ENCODE measurements around the gene CCDC134. TPM values are rescaled to one million over a fixed set of nuclear protein-coding genes. Genes with fewer than 3 reads are reported as not detected.

The CCDC134 gene
- total and polyA plus RNA-seq, 9 of the 15 experiments (the other 6 are each of a cell fraction or from before 2014, with no cell fraction given): 0.56 to 11.9 (median 5.3) TPM

DNA sequence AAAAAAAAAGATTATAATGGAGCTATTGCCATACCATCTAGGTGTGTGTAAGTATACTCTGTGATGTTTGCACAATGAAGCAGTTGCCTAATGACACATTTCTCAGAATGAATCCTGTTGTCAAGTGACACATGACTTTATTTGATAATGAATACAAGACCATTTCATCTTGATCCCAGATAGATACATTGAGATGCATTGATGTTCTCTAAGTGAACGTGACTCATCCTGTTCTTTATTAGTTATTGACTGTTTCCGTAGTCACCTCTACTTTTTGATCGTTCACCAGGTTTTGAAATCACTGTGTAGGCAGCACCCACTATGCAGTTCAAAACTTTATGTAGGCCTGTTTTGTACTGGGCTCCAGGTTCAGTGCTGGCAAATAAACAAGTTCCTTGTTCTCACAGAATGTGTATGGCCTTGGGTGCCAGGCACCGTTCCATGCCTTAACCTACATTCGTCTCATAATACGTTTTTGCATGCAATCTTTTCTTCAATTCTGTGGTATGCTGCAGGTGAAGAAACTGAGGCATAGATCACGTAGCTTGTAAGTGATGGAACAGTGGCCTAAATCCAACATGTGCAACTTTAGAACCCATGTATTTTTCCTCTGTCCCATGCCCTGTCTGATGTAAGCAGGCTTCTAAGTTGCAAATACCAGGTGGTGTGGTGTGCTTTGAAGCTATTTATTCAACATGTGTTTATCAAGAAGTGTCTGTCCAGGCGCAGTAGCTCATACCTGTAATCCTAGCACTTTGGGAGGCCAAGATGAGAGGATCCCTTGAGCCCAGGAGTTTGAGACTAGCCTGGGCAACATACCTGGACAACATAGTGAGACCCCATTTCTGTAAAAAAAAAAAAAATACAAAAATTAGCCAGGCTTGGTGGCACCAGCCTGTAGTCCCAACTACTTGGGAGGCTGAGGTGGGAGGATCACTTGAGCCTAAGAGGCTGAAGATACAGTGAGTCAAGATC lies 42.8 kb downstream of the CCDC134 start (continued):
- TF ChIP-seq TFAP4 (CRISPR knock-in tag; IDR thresholded peaks at IDR 0.05; ENCODE audit: borderline replicate concordance) (no peak), ZNF143 (CRISPR knock-in tag; IDR thresholded peaks at IDR 0.05) (no peak), MTA2 (IDR thresholded peaks at IDR 0.05; ENCODE audit: low read depth) (no peak), ZNF785 (CRISPR knock-in tag; IDR thresholded peaks at IDR 0.05) (no peak), HNRNPLL (IDR thresholded peaks at IDR 0.05; ENCODE audit: low read depth, low read length, poor library complexity, severe bottlenecking) (no peak)
- TF ChIP-seq, protein P1, sequence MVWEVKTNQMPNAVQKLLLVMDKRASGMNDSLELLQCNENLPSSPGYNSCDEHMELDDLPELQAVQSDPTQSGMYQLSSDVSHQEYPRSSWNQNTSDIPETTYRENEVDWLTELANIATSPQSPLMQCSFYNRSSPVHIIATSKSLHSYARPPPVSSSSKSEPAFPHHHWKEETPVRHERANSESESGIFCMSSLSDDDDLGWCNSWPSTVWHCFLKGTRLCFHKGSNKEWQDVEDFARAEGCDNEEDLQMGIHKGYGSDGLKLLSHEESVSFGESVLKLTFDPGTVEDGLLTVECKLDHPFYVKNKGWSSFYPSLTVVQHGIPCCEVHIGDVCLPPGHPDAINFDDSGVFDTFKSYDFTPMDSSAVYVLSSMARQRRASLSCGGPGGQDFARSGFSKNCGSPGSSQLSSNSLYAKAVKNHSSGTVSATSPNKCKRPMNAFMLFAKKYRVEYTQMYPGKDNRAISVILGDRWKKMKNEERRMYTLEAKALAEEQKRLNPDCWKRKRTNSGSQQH (CRISPR knock-in tag; IDR thresholded peaks at IDR 0.05): no peak
- TF ChIP-seq, protein P2, sequence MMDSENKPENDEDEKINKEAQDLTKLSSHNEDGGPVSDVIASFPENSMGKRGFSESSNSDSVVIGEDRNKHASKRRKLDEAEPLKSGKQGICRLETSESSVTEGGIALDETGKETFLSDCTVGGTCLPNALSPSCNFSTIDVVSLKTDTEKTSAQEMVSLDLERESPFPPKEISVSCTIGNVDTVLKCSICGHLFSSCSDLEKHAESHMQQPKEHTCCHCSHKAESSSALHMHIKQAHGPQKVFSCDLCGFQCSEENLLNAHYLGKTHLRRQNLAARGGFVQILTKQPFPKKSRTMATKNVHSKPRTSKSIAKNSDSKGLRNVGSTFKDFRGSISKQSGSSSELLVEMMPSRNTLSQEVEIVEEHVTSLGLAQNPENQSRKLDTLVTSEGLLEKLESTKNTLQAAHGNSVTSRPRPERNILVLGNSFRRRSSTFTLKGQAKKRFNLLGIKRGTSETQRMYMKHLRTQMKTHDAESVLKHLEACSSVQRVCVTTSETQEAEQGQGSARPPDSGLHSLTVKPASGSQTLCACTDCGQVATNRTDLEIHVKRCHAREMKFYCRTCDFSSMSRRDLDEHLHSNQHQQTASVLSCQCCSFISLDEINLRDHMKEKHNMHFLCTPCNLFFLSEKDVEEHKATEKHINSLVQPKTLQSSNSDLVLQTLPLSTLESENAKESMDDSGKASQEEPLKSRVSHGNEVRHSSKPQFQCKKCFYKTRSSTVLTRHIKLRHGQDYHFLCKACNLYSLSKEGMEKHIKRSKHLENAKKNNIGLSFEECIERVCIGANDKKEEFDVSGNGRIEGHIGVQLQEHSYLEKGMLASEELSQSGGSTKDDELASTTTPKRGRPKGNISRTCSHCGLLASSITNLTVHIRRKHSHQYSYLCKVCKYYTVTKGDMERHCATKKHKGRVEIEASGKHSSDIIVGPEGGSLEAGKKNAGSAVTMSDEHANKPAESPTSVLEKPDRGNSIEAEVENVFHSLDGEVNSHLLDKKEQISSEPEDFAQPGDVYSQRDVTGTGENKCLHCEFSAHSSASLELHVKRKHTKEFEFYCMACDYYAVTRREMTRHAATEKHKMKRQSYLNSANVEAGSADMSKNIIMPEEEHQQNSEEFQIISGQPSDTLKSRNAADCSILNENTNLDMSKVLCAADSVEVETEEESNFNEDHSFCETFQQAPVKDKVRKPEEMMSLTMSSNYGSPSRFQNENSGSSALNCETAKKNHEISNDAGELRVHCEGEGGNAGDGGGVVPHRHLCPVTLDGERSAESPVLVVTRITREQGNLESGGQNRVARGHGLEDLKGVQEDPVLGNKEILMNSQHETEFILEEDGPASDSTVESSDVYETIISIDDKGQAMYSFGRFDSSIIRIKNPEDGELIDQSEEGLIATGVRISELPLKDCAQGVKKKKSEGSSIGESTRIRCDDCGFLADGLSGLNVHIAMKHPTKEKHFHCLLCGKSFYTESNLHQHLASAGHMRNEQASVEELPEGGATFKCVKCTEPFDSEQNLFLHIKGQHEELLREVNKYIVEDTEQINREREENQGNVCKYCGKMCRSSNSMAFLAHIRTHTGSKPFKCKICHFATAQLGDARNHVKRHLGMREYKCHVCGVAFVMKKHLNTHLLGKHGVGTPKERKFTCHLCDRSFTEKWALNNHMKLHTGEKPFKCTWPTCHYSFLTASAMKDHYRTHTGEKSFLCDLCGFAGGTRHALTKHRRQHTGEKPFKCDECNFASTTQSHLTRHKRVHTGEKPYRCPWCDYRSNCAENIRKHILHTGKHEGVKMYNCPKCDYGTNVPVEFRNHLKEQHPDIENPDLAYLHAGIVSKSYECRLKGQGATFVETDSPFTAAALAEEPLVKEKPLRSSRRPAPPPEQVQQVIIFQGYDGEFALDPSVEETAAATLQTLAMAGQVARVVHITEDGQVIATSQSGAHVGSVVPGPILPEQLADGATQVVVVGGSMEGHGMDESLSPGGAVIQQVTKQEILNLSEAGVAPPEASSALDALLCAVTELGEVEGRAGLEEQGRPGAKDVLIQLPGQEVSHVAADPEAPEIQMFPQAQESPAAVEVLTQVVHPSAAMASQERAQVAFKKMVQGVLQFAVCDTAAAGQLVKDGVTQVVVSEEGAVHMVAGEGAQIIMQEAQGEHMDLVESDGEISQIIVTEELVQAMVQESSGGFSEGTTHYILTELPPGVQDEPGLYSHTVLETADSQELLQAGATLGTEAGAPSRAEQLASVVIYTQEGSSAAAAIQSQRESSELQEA (IDR thresholded peaks at IDR 0.05; ENCODE audit: low read depth): no peak

All from K562 (cell line).